PC-9 (cell line): ENCODE results near the gene FAM53A.

Source experiments
- CTCF ChIP-seq: fragments of 200-600 bp; sonication (generic); conservative IDR thresholded peaks from 2 replicates; pipeline ENCODE4 v1.6.1; 2017; ENCODE audit warnings: mixed run types, antibody characterized with exemption, mild to moderate bottlenecking, moderate library complexity
- EZH2 ChIP-seq: fragments of 200-600 bp; sonication (generic); IDR thresholded peaks from 2 replicates; pipeline ENCODE4 v1.8.0; 2017; ENCODE audit warnings: antibody characterized with exemption, low read depth

GRCh38 chr4:1669850-1670249 is 14.3 kb downstream of the FAM53A start:
- no peak for TF ChIP-seq CTCF
- no peak for TF ChIP-seq EZH2
